Muscle layer of duodenum (tissue), 2 donors: ENCODE results near the gene PDE4B.
"Not testable (repeated sequence)": the region's sequence is repeated elsewhere in the genome, so short reads cannot be mapped to it uniquely, and the experiment has no call there.

ENCODE experiments used
- H3K27ac ChIP-seq: one replicate; pipeline ENCODE4 v1.7.0; 2013; ENCODE audit warnings: mild to moderate bottlenecking, low read length
- H3K27me3 ChIP-seq: one replicate; pipeline ENCODE4 v1.7.0; 2013; ENCODE audit warnings: low read depth, mild to moderate bottlenecking, control low read depth, low read length
- H3K36me3 ChIP-seq, 2 donors: one replicate each; pipeline ENCODE4 v1.7.0; 2013; ENCODE audit warnings: low read length in 2 of 2, control low read depth in 1 of 2, mild to moderate bottlenecking in 1 of 2; ENCODE audit not compliant: insufficient read depth in 2 of 2, control insufficient read depth in 1 of 2
- H3K4me1 ChIP-seq, 2 donors: one replicate each; pipeline ENCODE4 v1.7.0; 2013; ENCODE audit warnings: low read length in 2 of 2, mild to moderate bottlenecking in 2 of 2, control low read depth in 1 of 2, moderate library complexity in 1 of 2; ENCODE audit not compliant: insufficient read depth in 2 of 2, control insufficient read depth in 1 of 2
- H3K4me3 ChIP-seq, 2 donors: one replicate each; pipeline ENCODE4 v1.7.0; 2013; ENCODE audit warnings: low read length in 2 of 2, low read depth in 1 of 2, mild to moderate bottlenecking in 1 of 2
- H3K9me3 ChIP-seq, 2 donors: one replicate each; pipeline ENCODE4 v1.7.0; 2013; ENCODE audit warnings: low read length in 2 of 2, control low read depth in 1 of 2, mild to moderate bottlenecking in 1 of 2; ENCODE audit not compliant: control insufficient read depth in 1 of 2
- donor health status: healthy.

PDE4B gene

GRCh38 chr1:65953170-65953569 lies 160.5 kb downstream of the PDE4B start:
- Histone ChIP-seq H3K36me3 (no peaks in the 10 kb centered on the region), H3K9me3 (no peaks in the 10 kb centered on the region), H3K4me3 (no peak overlapping the region), H3K4me1 (no peaks in the 10 kb centered on the region), H3K27ac (no peak overlapping the region), H3K27me3 (no peaks in the 10 kb centered on the region)

GRCh38 chr1:65955071-65955470 lies 162.4 kb downstream of the PDE4B start:
- Histone ChIP-seq H3K4me3 (no peak overlapping the region), H3K9me3 (no peaks in the 10 kb centered on the region), H3K27ac (no peak overlapping the region), H3K4me1 (no peaks in the 10 kb centered on the region), H3K27me3 (no peaks in the 10 kb centered on the region), H3K36me3 (no peaks in the 10 kb centered on the region)

- no peak overlapping the region for H3K4me3 ChIP-seq
Observed at GRCh38 chr1:65955503-65955902, 162.8 kb downstream of the PDE4B start.

GRCh38 chr1:65958561-65959350 lies 166.1 kb downstream of the PDE4B start:
- Histone ChIP-seq H3K27ac (no peak overlapping the region), H3K4me3 (no peak overlapping the region), H3K36me3 (no peaks in the 10 kb centered on the region), H3K27me3 (no peaks in the 10 kb centered on the region), H3K4me1 (no peaks in the 10 kb centered on the region), H3K9me3 (no peaks in the 10 kb centered on the region)

More at GRCh38 chr1:65955503-65955902, 162.8 kb downstream of the PDE4B start:
- H3K27me3 ChIP-seq, result no peaks in the 10 kb centered on the region
- H3K27ac ChIP-seq, result no peak overlapping the region
- H3K9me3 ChIP-seq, result no peaks in the 10 kb centered on the region
- no peaks in the 10 kb centered on the region for H3K4me1 ChIP-seq
- H3K36me3 ChIP-seq, result no peaks in the 10 kb centered on the region

- H3K36me3 ChIP-seq, result no peaks in the 10 kb centered on the region
- no peaks in the 10 kb centered on the region for H3K9me3 ChIP-seq
- no peaks in the 10 kb centered on the region for H3K4me1 ChIP-seq
- H3K27me3 ChIP-seq, result no peaks in the 10 kb centered on the region
- no peak overlapping the region for H3K27ac ChIP-seq
- no peak overlapping the region for H3K4me3 ChIP-seq
Observed at GRCh38 chr1:65959896-65960567, 167.3 kb downstream of the PDE4B start.

- H3K4me1 ChIP-seq, result no peaks in the 10 kb centered on the region
- H3K27ac ChIP-seq, result no peak overlapping the region
- H3K36me3 ChIP-seq, result no peaks in the 10 kb centered on the region
- no peaks in the 10 kb centered on the region for H3K9me3 ChIP-seq
- no peaks in the 10 kb centered on the region for H3K27me3 ChIP-seq
- no peak overlapping the region for H3K4me3 ChIP-seq
Observed at GRCh38 chr1:65963156-65963888, 170.6 kb downstream of the PDE4B start.

- no peak overlapping the region for H3K27ac ChIP-seq
Observed at GRCh38 chr1:65964123-65964522, 171.4 kb downstream of the PDE4B start.

GRCh38 chr1:65965112-65965996 lies 172.7 kb downstream of the PDE4B start:
- Histone ChIP-seq H3K4me3 (no peak overlapping the region), H3K36me3 (no peaks in the 10 kb centered on the region)

More at GRCh38 chr1:65964123-65964522, 171.4 kb downstream of the PDE4B start:
- H3K36me3 ChIP-seq, result no peaks in the 10 kb centered on the region
- H3K27me3 ChIP-seq, result no peaks in the 10 kb centered on the region
- no peak overlapping the region for H3K4me3 ChIP-seq
- H3K4me1 ChIP-seq, result no peaks in the 10 kb centered on the region
- H3K9me3 ChIP-seq, result no peaks in the 10 kb centered on the region

GRCh38 chr1:65967492-65967891 lies 174.8 kb downstream of the PDE4B start:
- H3K4me3 ChIP-seq, H3K9me3 ChIP-seq, H3K4me1 ChIP-seq, H3K27ac ChIP-seq, H3K27me3 ChIP-seq, H3K36me3 ChIP-seq: not testable (repeated sequence)

More at GRCh38 chr1:65965112-65965996, 172.7 kb downstream of the PDE4B start:
- Histone ChIP-seq H3K9me3 (no peaks in the 10 kb centered on the region), H3K27me3 (no peaks in the 10 kb centered on the region), H3K27ac (no peak overlapping the region), H3K4me1 (no peaks in the 10 kb centered on the region)

GRCh38 chr1:65971547-65971946 lies 178.9 kb downstream of the PDE4B start:
- H3K4me3 ChIP-seq, result no peak overlapping the region
- H3K27me3 ChIP-seq, result no peaks in the 10 kb centered on the region
- peaks cover 0 to 8% of the 10 kb centered on the region in 2 donors for H3K9me3 ChIP-seq
- no peaks in the 10 kb centered on the region for H3K4me1 ChIP-seq
- H3K27ac ChIP-seq, result no peak overlapping the region
- H3K36me3 ChIP-seq, result no peaks in the 10 kb centered on the region
